HCT116 (cell line): ENCODE data around the gene COMMD1. TPM values are rescaled to one million over a fixed set of nuclear protein-coding genes. Genes with fewer than 3 reads are reported as not detected.

Source experiments
- ATAC-seq: fragments of 200-7000 bp; cut with Tn5 transposase; 2 replicates; pipeline ENCODE4 v1.9.1; 2020; ENCODE audit warnings: mild to moderate bottlenecking, moderate library complexity
- BruUV-seq: library from RNA; stranded (reverse); fragments of 400-500 nt; replicated peaks from 2 replicates; lab custom pipeline; 2021; lab: Mats Ljungman, UMichigan
- CTCF ChIA-PET: fragments of 300-600 bp; sonication (Branson Sonifier 250); formaldehyde crosslinking; loops from one replicate; lab custom pipeline; 2021; ENCODE audit warnings: antibody characterized with exemption; lab: Charles Lee
- POLR2A ChIA-PET: fragments of 300-600, 350-600 bp; sonication (Branson Sonifier 250); formaldehyde crosslinking; loops from one replicate; lab custom pipeline; 2021; ENCODE audit warnings: antibody characterized with exemption; lab: Charles Lee
- RAD21 ChIA-PET, 2 experiments: fragments of 300-600 bp; sonication (Branson Sonifier 250); formaldehyde crosslinking; loops; one replicate each; lab custom pipeline; 2023; ENCODE audit warnings: low total read pairs in 2 of 2; ENCODE audit not compliant: uncharacterized antibody in 2 of 2, unreplicated experiment in 2 of 2, low non-redundant PET in 1 of 2; lab: Charles Lee
- DNase-seq: peaks from one replicate; pipeline ENCODE4 v3.0.0-alpha.2; 2010; ENCODE audit warnings: low read depth, low spot score
- H2AFZ ChIP-seq: fragments of 200-600 bp; shearing (Covaris generic), sonication (generic); 2 replicates; pipeline ENCODE4 v1.6.1; 2017; ENCODE audit warnings: low read depth, mixed run types, mixed read lengths, antibody characterized with exemption, low read length; ENCODE audit not compliant: poor library complexity, severe bottlenecking
- H3K27ac ChIP-seq: 2 replicates; pipeline ENCODE4 v1.5.1; 2012; ENCODE audit warnings: low read depth, low read length
- H3K27me3 ChIP-seq: fragments of 200-600 bp; sonication (generic); 2 replicates; pipeline ENCODE4 v1.6.1; 2016; ENCODE audit warnings: mixed run types, low read length, mixed read lengths; ENCODE audit not compliant: insufficient read depth
- H3K36me3 ChIP-seq, 2 experiments: fragments of 200-500 bp in 1 of 2; fragments of 200-600 bp in 1 of 2; sonication (Bioruptor generic) in 1 of 2; sonication (generic) in 1 of 2; 2 replicates each; pipeline versions ENCODE4 v1.5.1 to v1.6.1; 2014 to 2016; ENCODE audit warnings: low read length in 2 of 2, inconsistent platforms in 1 of 2, mixed read lengths in 1 of 2, mixed run types in 1 of 2; ENCODE audit not compliant: insufficient read depth in 2 of 2, control insufficient read depth in 1 of 2
- H3K4me1 ChIP-seq, 2 experiments: fragments of 200-600 bp in 1 of 2; sonication (generic) in 1 of 2; 2 replicates each; pipeline versions ENCODE4 v1.5.1 to v1.6.1; 2012 to 2017; ENCODE audit warnings: low read length in 2 of 2, inconsistent platforms in 1 of 2, mild to moderate bottlenecking in 1 of 2, mixed read lengths in 1 of 2, mixed run types in 1 of 2, moderate library complexity in 1 of 2; ENCODE audit not compliant: insufficient read depth in 2 of 2, control insufficient read depth in 1 of 2
- H3K4me2 ChIP-seq: fragments of 200-600 bp; sonication (generic); 2 replicates; pipeline ENCODE4 v1.6.1; 2017; ENCODE audit warnings: mixed run types, low read length, mixed read lengths
- H3K4me3 ChIP-seq, 2 experiments: fragments of 200-600 bp in 1 of 2; sonication (generic) in 1 of 2; replicated peaks in 1 of 2; 2 replicates each; pipeline ENCODE4 v1.5.1; 2011 to 2016; ENCODE audit warnings: low read length in 2 of 2, control low read depth in 1 of 2, low read depth in 1 of 2, mild to moderate bottlenecking in 1 of 2, mixed read lengths in 1 of 2, mixed run types in 1 of 2
- H3K79me2 ChIP-seq: fragments of 200-600 bp; sonication (generic); 2 replicates; pipeline ENCODE4 v1.6.1; 2017; ENCODE audit warnings: mild to moderate bottlenecking, mixed run types, low read length, moderate library complexity, mixed read lengths; ENCODE audit not compliant: insufficient read depth
- H3K9ac ChIP-seq: fragments of 200-600 bp; sonication (generic); 2 replicates; pipeline ENCODE4 v1.6.1; 2016; ENCODE audit warnings: low read length, mixed read lengths
- H3K9me2 ChIP-seq: fragments of 200-600 bp; sonication (generic), shearing (Covaris generic); 2 replicates; pipeline ENCODE4 v1.6.1; 2017; ENCODE audit warnings: mixed run types, mild to moderate bottlenecking, moderate library complexity; ENCODE audit not compliant: insufficient read depth
- H3K9me3 ChIP-seq, 2 experiments: fragments of 200-500 bp in 1 of 2; fragments of 200-600 bp in 1 of 2; sonication (Bioruptor generic) in 1 of 2; sonication (generic) in 1 of 2; 2 replicates each; pipeline ENCODE4 v1.6.1; 2014 to 2017; ENCODE audit warnings: low read length in 2 of 2, mixed read lengths in 2 of 2, inconsistent platforms in 1 of 2, low read depth in 1 of 2, mild to moderate bottlenecking in 1 of 2, mixed run types in 1 of 2, moderate library complexity in 1 of 2; ENCODE audit not compliant: control insufficient read depth in 1 of 2, insufficient read depth in 1 of 2
- H4K20me1 ChIP-seq: fragments of 200-600 bp; sonication (generic), shearing (Covaris generic); 2 replicates; pipeline ENCODE4 v1.6.1; 2017; ENCODE audit warnings: mixed run types, mild to moderate bottlenecking, moderate library complexity; ENCODE audit not compliant: insufficient read depth
- CEBPB ChIP-seq: IDR thresholded peaks from 2 replicates; pipeline ENCODE4 v1.6.1; 2012; ENCODE audit warnings: low read depth
- CTCF ChIP-seq, 3 experiments: fragments of 200-600 bp in 1 of 3; sonication (generic) in 1 of 3; IDR thresholded peaks in 2 of 3; conservative IDR thresholded peaks in 1 of 3; 2 replicates each; pipeline ENCODE4 v1.5.1; 2012 to 2017; ENCODE audit warnings: low read depth in 2 of 3, low read length in 2 of 3, antibody characterized with exemption in 1 of 3, borderline replicate concordance in 1 of 3, control low read depth in 1 of 3, mild to moderate bottlenecking in 1 of 3, mixed read lengths in 1 of 3, mixed run types in 1 of 3, moderate library complexity in 1 of 3; ENCODE audit not compliant: insufficient read depth in 1 of 3
- ELF1 ChIP-seq: IDR thresholded peaks from 2 replicates; pipeline ENCODE4 v1.6.1; 2012; ENCODE audit warnings: low read depth, borderline replicate concordance
- EZH2phosphoT487 ChIP-seq: fragments of 200-600 bp; IDR thresholded peaks from 2 replicates; pipeline ENCODE4 v1.6.1; 2018; ENCODE audit warnings: antibody characterized with exemption, borderline replicate concordance
- MAX ChIP-seq: IDR thresholded peaks from 2 replicates; pipeline ENCODE4 v1.6.1; 2012
- RAD21 ChIP-seq: IDR thresholded peaks from 2 replicates; pipeline ENCODE4 v1.6.1; 2012; ENCODE audit warnings: low read depth, mild to moderate bottlenecking
- ZFX ChIP-seq: fragments of 450-650 bp; IDR thresholded peaks from 2 replicates; pipeline ENCODE4 v1.6.1; 2017
- intact Hi-C: fragments of 100-400 bp; cut with micrococcal nuclease; formaldehyde crosslinking; loops from 2 replicates; pipeline ENCODE4 v1.10.0; 2022
- total RNA-seq: library from RNA; stranded (reverse); gene quantifications from one replicate; pipeline ENCODE4 v1.2.1, GENCODE V29; 2021; ENCODE audit not compliant: unreplicated experiment

Gene COMMD1
- total RNA-seq, 1 experiment from 2014 or later = 16.1 TPM

- H3K4me3 ChIP-seq = no peak overlapping the region
- DNase-seq (no peak), ATAC-seq (no peak)
- H3K27ac ChIP-seq = no peak overlapping the region
- ChIA-PET POLR2A (no interaction called here), CTCF (no interaction called here), RAD21 (no interaction called here)
- no peaks in the 10 kb centered on the region for H3K36me3 ChIP-seq
- BruUV-seq = no TSS peak
- no peaks in the 10 kb centered on the region for H3K9me3 ChIP-seq
- TF ChIP-seq MAX (no peak), RAD21 (no peak), EZH2phosphoT487 (no peak), ELF1 (no peak), CEBPB (no peak), CTCF (IDR thresholded peaks at IDR 0.05 in 2 of 3, conservative IDR thresholded peaks at IDR 0.05 in 1 of 3; ENCODE audit: borderline replicate concordance in 1 of 3, insufficient read depth in 1 of 3, low read depth in 2 of 3, low read length in 2 of 3) (no peak), ZFX (no peak)
- no peak overlapping the region for H3K9ac ChIP-seq
- H3K4me2 ChIP-seq = no peak overlapping the region
- no peaks in the 10 kb centered on the region for H3K9me2 ChIP-seq
- H4K20me1 ChIP-seq = no peaks in the 10 kb centered on the region
- no peaks in the 10 kb centered on the region for H3K27me3 ChIP-seq
- H3K79me2 ChIP-seq = no peaks in the 10 kb centered on the region
- no peak overlapping the region for H2AFZ ChIP-seq
- intact Hi-C loops = no loop called here
- no peaks in the 10 kb centered on the region for H3K4me1 ChIP-seq
These were observed 235.1 kb downstream of the COMMD1 start for GRCh38 chr2:62140426-62141141.
